NCI-H526 treated with DMSO at 0.1 percent for 48 hours (cell line): ENCODE data around the gene EVA1A.
"Not testable (repeated sequence)": the region's sequence is repeated elsewhere in the genome, so short reads cannot be mapped to it uniquely, and the experiment has no call there.

Experiments
- DNase-seq: peaks from one replicate; lab custom pipeline; 2025; lab: John Stamatoyannopoulos, UW

EVA1A gene

GRCh38 chr2:75517547-75518230 is 43.0 kb downstream of the EVA1A start:
- no peak for DNase-seq

DNA sequence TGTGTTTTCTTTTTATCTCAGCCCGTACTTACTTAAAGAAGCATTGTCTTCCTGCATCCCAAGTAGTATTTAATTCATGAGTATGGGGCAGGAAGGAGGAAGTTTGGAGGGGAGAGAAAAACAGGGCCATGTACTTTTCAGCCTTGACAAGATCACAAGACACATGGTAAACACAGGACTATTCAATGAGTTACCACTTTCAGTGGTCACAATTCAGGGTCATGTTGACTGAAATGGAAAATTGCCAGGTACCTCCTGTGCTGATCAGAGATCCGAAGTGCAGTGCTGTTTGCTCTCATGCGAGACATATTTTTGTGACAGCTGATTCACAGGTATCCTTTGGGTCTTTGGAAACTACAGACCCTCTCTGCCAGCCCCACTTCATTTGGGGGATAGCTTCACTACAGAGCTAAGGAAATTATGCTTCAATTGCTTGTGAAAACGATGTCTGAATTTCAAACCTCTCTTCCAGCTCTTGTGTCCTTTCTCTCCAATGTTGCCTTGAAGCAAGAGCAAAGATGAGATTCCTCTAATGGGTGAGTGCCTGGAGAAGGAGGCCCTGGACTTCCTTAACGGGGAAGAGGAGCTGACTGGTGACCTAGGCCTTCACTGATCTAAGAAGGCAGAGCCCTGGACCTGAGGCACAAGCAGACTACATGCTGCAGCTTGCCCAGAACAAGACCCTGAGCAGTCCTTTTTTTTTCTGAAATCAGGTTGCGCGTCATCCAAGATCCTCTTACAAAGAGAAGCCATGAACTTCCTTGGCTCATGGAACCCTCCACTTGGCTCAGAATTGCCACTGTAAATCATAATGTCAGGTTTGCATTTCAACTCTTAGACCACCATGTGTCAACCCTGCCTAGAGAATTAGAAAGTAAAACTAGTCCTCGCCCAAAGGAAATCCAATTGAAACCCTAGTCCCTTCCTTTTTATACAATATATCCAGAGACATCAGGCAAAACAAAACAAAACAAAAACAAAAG is 44.1 kb downstream of the EVA1A start:
- no peak for DNase-seq

GRCh38 chr2:75515584-75516368 is 45.0 kb downstream of the EVA1A start:
- no peak for DNase-seq

- DNase-seq, result no peak
Observed at GRCh38 chr2:75513616-75514170, 47.0 kb downstream of the EVA1A start.

DNA sequence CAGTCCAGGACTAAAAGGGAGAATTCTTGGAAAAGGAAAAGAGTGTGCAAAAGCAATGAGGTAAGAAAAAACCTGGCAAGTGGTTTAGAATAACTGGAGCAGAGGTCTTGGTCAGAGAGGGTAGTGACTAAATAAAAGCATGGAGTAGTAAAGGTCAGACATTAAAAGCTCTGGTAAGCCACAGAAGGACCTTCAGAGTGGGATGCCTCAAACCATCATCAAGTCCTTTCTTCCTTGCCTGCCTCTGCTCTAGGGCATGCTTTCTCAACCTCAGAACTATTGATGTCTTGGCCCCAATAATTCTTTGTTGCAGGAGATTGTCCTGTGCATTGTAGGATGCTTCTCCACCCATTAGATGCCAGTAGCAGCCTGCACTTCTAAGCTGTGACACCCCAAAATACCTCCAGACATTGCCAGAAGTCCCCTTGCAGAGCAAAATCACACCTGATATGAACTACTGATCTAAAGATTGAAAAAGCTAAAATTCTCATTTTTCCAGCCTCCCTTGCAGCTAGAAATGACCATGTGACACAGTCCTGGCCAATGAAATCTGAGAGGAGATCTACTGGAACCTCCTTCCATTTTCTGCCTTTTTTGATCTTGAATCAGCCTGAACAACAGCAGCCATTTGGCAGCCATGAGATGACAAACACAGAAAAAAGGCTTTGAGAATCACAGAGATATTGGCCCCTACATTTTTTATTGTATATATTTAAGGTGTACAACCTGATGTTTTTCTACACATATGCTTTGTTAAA is 48.1 kb downstream of the EVA1A start:
- no peak for DNase-seq

DNA sequence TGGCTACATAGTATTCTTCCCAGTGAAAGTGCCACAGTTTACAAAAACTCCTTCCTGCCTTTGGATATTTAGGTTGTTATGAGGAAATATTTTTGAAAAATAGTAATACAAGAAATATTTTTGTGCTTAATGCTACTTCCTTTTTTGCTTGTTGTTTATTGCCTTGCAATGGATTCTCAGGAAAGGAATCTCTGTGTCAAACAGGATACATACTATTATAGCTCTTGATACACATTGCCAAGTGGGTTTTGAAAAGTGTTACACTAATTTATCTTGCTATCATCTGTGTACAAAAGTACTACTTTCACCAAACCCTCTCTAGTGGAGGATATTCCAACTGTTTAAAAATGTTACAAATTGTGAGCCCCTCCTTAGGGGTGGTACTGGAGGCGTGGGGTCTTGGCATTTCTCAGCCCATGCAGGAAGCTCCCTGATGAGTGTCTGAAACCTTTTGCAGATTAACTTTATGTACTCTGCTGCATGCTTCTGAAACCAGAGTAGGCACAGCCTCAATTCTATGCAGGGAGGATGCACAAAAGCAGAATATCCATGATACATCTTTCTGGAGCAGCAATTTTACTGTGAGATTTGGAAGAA is 54.5 kb downstream of the EVA1A start:
- no peak for DNase-seq

GRCh38 chr2:75505012-75505411 is 55.7 kb downstream of the EVA1A start:
- DNase-seq, result no peak

DNA sequence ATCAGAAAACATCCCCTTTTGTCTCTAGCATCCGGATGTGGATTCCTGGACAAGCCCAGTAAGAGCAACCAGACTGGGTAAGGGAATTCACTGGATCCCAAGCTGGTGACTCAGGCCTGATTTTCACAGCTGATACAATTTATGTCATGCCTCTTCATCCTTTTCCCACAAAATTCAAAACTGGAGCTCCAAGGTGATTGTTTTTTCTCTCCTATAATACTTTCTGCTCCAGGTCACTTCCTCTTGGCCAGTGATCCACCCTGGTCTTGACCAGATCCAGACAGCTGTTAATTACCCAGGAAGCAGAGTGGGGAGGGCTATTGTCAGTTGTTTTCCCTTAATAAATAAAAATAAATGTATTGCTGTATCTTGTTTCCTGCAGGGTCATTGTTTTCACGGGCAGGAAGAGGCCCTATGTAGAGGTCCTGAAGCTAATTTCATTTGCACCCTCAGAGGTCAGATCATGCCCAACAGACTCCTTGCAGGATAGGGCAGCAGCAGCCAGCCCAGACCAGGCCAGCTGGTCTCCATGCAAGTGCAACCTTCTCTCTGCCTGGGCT is 57.6 kb downstream of the EVA1A start:
- DNase-seq, result no peak

GRCh38 chr2:75500633-75501032 is 60.1 kb downstream of the EVA1A start:
- DNase-seq, result no peak

- no peak for DNase-seq
Observed at GRCh38 chr2:75499534-75499933, 61.2 kb downstream of the EVA1A start.

- no peak for DNase-seq
Observed at GRCh38 chr2:75498907-75499306, 61.8 kb downstream of the EVA1A start.

GRCh38 chr2:75497256-75497655 is 63.5 kb downstream of the EVA1A start:
- no peak for DNase-seq

DNA sequence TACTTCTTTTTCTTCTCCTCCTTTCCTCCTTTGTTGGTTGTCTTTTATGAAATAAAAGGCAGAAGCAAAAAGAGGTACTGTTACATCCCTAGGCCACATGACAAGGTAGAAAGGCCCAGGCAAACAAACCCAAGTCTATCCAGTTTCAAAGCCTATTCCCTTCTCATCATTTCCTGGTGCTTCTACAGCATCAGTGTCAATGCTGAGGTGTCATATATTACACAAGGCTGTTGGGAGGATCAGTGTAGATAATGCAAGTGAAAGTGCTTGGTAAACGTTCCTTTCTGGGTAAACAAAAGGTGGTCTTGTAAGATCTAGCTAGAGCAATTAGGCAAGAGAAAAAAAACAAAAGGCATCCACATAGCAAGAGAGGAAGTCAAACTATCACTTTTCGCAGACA is 64.9 kb downstream of the EVA1A start:
- no peak for DNase-seq

DNA sequence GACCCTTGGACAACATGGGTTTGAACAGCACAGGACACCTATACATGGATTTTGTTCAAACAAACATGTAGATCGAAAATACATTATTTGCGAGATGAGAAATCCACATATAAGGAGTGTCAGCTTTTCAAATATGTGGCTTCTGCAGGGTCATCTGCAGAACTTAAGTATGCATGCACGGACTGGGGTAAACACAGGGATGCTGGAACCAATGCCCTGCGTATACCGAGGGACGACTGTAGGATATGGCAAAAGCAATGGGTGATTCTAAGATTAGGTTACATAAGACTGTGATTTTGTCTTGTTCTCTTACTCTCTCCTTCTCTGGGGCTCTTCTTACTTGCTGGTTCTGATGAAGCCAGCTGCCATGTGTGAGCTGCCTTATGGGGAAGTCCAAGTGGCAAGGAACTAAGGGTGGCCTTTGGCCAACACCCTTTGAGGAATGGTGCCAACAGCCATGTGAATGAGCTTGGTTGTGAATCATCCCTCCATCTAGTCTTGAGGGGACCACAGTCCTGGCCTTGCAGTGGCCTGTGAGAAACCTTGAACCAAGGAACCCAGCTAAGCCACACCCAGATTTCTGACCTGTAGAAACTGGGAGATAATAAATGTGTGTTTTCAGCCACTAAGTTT is 66.5 kb downstream of the EVA1A start:
- no peak for DNase-seq

- DNase-seq, result no peak
Observed at GRCh38 chr2:75493230-75493629, 67.5 kb downstream of the EVA1A start.

DNA sequence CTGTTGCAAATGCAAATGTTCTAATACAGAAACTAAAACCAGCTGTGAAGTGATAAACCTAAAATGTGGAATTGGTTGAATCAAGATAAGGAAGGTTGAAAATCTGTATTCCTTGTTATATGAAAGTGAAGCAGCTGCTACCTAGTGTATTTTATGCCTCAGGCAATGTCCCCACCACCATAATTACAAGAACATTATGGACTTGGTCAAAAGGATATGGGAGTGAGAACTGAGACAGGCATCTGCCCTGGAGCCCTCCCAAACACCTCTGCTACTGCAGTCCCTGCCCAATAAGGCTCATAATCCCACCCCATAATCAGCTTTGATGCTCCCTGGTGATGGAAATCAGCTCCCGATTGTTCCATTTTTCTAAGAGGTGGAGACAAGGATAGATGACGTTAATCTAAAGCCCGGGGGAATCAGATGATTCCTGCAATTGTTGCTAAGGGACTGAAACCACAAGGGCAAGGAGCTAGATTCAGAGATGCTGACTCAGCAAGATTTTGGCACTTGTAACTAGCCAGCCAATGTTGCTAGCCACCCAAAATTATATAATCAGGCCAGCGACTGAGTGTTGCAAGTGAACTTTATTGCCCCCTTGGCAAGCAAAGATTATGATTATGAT is 69.5 kb downstream of the EVA1A start:
- DNase-seq, result no peak

- DNase-seq, result no peak
Observed at GRCh38 chr2:75489721-75490120, 71.0 kb downstream of the EVA1A start.

DNA sequence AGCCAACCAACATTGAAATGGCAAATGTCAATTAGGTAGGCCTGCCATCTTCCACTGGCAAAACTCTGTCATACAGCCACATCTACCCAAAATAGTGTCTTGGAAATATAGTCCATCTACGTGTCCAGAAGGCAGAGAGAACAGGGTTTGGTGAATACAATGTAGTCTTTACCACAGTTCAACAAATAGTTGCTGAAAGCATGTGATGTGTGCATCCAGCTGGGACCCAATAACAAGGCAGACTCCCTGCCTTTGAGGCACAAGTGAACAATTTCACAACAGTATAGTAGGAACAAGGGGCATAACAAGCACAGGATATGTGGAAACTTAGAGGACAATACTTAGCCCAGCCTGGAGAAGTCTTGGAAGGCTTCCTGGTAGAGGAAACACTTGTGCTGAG is 72.6 kb downstream of the EVA1A start:
- DNase-seq, result no peak

DNA sequence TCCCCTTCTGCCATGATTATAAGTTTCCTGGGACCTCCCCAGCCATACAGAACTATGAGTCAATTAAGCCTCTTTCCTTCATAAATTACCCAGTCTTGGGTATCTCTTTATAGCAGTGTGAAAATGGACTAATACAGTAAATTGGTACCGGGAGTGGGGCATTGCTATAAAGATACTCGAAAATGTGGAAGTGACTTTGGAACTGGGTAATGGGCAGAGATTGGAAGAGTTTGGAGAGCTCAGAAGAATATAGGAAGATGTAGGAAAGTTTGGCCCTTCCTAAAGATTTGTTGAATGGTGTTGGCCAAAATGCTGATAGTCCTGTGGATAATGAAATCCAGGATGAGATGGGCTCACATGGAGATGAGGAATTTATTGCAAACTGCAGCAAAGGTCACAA is 74.0 kb downstream of the EVA1A start:
- DNase-seq, result not testable (repeated sequence)

DNA sequence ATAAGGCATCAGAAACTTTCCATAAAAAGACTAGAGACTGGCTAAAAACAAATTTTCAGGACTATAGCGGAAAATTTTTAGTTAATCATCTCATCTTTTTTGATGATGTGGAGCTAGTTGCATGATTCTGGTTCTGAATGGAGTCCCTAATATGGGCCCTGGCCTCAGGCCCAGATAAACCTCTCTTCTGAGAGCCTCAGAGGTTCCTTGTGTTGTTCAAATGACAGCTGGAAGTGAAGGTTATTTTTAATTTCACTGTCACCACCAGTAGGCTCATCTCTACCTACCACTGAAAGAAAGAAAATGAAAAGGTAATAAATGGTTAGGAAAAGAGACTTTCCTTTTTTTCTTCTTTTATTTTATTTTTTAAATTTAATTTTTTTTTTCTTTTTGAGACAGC is 75.9 kb downstream of the EVA1A start:
- no peak for DNase-seq
